Peyer's patch (tissue), 4 donors: Measurements from ENCODE around the gene INPP5A.

ENCODE experiments used
- CTCF ChIP-seq, 6 experiments: fragments of 450-650 bp in 4 of 6; fragments of 200-600 bp in 2 of 6; sonication (generic) in 1 of 6; IDR thresholded peaks; one replicate each; pipeline ENCODE4 v1.5.1; 2017 to 2019; ENCODE audit warnings: antibody characterized with exemption in 6 of 6, mild to moderate bottlenecking in 3 of 6, moderate library complexity in 1 of 6
- POLR2A ChIP-seq, 2 donors: fragments of 450-650 bp; IDR thresholded peaks; one replicate each; pipeline ENCODE4 v1.5.1; 2017; ENCODE audit warnings: antibody characterized with exemption in 2 of 2, mild to moderate bottlenecking in 2 of 2, moderate library complexity in 2 of 2

- TF ChIP-seq CTCF (IDR thresholded peaks at IDR 0.05) (no peak), POLR2A (IDR thresholded peaks at IDR 0.05) (no peak)
Observed at GRCh38 chr10:132532179-132532578, 5.4 kb upstream of the INPP5A start.
